H1 (cell line): ENCODE data around the gene ZNF334.

Source experiments
- POLR2A ChIP-seq, 2 experiments: IDR thresholded peaks; 1 replicate in 1 of 2; 2 replicates in 1 of 2; pipeline ENCODE4 v1.6.1; 2011; ENCODE audit warnings: low read depth in 2 of 2, low read length in 2 of 2, mild to moderate bottlenecking in 2 of 2; ENCODE audit errors: control extremely low read depth in 1 of 2
- POLR2AphosphoS5 ChIP-seq: IDR thresholded peaks from 2 replicates; pipeline ENCODE4 v1.6.1; 2011; ENCODE audit warnings: low read depth, low read length
- TAF7 ChIP-seq: optimal IDR thresholded peaks from 2 replicates; pipeline ENCODE3; 2011; ENCODE audit warnings: low read depth, mild to moderate bottlenecking, inconsistent platforms, low read length, moderate library complexity, borderline replicate concordance

GRCh38 chr20:46546298-46546697 lies 32.9 kb upstream of the ZNF334 start:
- no peak for TF ChIP-seq POLR2A (IDR thresholded peaks at IDR 0.05; ENCODE audit: control extremely low read depth in 1 of 2, low read depth in 2 of 2, low read length in 2 of 2)
- TF ChIP-seq TAF7 = no peak
- TF ChIP-seq POLR2AphosphoS5 = no peak
